Stimulated activated CD8-positive, alpha-beta memory T cell treated with anti-CD3 and anti-CD28 coated beads, Interleukin-15, amount 100 ng/mL, for 24 hours (primary cell): ENCODE data around the gene PPAT.
"Not testable (repeated sequence)": the region's sequence is repeated elsewhere in the genome, so short reads cannot be mapped to it uniquely, and the experiment has no call there.

Experiments used
- DNase-seq: peaks from one replicate; pipeline ENCODE4 v3.0.0-alpha.2; 2020; ENCODE audit warnings: low read depth

PPAT gene

DNA sequence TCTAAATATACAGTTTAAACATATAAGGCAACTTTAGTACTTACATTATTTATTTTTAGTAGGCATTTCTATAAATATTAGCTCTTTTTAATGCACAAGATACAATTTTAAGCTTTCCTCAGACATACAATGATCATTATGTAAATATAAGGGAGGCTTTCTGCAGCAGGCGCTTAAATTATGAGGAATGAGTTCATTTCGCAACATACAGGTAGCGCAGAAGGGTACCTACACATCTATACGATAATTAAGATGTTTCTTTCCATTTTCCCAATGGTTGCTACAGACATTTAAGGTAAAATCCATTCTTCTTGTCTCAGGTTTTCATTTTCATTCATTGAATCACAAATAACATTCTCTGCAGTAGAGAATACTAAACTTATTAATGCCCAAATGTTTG is 49.3 kb downstream of the PPAT start:
- no peak for DNase-seq

DNA sequence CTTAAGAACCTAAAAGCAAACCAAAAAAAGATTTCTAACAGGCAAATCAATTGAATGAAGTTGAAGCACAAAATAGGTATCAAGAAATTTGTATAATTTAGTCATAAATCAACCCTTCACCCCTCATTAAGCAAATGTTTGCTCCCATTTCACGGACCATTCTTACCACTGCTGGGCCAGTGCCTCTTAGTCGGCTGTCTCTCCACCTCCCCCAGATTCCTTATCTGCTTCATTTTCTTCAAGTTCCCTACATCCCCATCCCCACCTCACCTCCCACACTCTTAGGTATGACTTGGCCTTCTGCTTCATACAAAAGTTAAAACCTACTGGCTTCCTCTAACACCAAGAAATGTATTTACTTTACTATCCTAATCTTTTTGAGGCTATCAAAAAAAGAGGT is 60.0 kb downstream of the PPAT start:
- no peak for DNase-seq

DNA sequence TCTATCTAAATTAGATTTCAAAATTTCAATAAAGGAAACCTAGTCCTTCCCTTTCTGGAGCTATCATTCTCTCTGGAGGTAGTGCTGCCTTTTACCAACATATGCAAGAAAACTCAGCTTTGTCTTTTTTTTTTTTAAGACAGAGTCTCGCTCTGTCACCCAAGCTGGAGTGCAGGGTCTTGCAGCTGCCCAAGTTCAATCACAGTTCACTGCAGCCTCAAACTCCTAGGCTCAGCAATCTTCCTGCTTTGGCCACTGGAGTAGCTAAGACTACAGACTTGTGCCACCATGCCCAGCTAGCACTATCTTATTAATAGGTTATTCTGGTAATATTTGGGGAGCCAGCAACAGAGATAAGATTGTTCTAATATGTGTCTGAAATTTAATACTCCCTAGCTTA is 60.5 kb downstream of the PPAT start:
- DNase-seq: no peak

DNA sequence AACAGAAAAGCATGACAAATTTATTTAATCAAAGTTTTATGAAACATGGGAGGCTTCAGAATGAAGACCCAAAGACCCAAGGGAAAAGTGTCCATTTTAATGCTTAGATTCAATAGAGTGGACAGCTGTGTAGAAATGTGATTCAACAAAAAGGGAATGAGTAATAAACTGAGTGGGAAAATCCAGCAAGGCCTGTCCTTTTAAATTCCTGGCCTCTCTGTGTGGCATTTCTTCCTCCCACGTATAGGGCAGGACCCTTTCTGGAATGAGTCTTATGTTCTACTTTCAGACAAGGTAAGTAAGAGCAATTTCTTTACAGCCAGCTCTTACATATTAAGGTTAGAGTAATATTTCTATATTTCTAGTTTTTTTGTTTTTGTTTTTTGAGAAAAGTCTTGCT is 62.6 kb downstream of the PPAT start:
- DNase-seq: no peak

DNA sequence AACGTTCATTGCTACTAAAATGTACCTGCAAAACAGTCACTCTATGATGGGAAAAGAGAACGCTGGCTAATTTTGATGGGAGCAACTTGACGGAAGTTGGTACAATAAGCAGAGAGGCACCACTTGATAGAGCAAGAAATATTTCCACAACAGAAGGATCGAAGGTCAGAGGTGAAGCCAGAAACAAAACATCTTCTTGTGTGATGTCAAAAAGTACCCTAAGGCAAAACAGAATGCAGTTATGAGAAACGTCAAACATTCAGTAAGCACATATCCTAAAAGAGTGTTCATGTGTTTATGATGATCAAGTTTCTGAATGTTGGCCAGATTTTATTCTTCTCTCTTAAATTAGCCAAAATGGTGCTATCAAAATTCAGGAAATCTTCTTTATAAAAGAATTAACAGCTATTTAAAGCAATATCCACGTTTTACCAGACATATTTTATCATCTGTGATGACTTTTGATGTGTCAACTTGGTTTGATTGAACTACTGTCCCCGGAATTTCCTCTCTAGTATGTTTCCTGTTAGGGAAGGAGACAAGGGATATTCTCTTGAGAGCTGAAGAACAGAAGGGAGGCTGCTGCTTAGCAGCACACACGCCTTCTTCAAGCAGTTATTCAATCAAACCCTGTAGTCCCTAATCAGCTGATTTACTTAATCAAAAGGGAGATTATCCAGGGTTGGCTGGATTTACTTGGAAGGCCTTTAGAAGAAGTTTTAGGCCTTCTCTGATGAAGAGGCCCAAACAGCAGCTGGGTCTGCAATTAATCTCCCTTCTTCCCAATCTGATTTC is 63.8 kb downstream of the PPAT start:
- no peak for DNase-seq

DNA sequence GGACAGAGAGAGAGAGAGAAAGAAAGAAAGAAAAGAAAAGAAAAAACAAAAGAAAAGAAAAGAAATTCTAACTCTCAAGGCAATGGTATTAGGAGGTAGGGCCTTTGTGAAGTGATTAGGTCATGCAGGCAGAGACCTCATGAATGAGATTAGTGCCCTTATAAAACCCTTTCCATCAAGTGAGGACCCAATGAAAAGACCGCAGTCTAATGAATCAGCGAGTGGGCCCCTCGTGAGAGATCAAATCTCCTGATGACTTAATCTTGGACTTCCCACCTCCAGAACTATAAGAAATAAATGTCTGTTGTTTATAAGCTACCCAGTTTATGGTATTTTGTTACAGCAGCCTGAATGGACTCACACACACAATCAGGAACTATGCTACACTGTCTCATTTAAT is 65.0 kb downstream of the PPAT start:
- no peak for DNase-seq

DNA sequence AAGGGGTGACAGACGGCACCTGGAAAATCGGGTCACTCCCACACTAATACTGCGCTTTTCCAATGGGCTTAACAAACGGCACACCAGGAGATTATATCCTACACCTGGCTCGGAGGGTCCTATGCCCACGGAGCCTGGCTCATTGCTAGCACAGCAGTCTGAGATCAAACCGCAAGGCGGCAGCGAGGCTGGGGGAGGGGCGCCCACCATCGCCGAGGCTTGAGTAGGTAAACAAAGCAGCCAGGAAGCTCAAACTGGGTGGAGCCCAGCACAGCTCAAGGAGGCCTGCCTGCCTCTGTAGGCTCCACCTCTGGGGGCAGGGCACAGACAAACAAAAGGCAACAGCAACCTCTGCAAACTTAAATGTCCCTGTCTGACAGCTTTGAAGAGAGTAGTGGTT is 72.4 kb downstream of the PPAT start:
- not testable (repeated sequence) for DNase-seq

DNA sequence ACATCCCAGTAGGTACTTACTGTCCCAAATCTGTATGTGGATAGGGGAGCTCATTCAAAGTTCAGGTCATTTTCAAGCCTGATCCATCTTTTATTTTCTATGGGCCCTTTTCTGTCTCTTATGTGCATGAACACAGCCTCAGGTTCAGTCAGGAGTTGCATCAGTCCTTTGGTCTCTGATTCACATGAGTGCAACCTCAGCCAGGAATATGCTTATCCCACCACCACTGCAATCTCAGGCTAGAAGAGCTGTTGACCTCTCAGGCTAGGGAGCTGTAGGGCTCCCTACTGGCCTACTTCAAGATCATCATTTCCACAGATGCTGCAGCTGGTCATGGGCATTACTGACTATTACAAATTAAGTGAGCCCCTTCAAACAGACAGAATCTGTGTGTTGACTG is 75.3 kb downstream of the PPAT start:
- no peak for DNase-seq

DNA sequence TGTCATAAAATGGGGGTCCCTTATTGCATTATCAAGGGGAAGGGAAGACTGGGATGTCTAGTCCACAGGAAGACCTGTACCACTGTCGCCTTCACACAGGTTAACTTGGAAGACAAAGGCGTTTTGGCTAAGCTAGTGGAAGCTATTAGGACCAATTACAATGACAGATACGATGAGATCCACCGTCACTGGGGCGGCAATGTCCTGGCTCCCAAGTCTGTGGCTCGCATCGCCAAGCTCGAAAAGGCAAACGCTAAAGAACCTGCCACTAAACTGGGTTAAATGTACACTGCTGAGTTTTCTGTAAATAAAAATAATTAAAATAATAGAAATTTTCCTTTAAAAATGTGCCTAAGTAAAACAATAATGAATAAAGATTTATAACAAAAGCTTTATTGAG is 78.8 kb downstream of the PPAT start:
- no peak for DNase-seq

DNA sequence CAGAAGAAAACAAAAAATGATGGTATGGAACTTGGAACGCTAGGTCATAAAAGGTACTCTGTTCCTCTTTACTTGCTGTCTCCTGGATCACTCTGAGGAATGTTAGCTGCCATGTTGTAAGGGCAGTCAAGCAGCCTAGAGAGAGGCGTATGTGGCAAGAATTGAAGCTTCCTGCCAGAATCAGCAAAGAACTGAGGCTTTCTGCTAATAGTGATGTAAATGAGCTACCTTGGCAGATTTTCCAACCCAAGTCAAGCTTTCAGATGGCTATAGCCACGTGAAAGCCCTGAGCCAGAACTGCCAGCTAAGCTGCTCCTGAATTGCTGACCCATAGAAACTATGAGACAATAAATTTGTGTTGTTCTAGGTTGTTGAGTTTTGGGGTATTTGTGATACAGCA is 86.8 kb downstream of the PPAT start:
- DNase-seq: no peak

DNA sequence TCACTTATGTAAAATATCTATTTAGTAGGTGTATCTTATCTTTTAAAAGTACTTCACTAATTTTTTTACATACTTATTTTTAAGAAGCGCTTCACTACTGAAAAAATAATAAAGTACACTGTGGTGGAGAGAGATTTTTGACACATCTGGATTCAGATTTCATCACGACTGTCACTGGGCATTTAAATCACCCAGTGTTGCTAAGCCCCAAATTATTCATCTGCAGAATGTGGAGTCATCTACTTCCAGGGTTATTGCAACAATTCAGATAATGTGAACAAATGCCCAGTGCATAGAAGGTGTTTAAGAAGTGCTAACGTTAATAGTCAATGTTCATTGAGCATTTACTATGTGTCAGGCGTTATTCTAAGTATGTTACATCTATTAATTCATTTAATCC is 90.0 kb downstream of the PPAT start:
- DNase-seq: no peak
